ENCODE measurements around the gene ERBB3.
"Not testable (repeated sequence)": the region's sequence is repeated elsewhere in the genome, so short reads cannot be mapped to it uniquely, and the experiment has no call there.

Gene ERBB3

GRCh38 chr12:56116267-56117081, 36.5 kb downstream of the ERBB3 start, which contains the start of gene RPL41:
RPL41 (plus strand) TSS chr12:56116633.
- peak; percentile 96 for DNase-seq (ENCODE audit: low read depth)

DNA sequence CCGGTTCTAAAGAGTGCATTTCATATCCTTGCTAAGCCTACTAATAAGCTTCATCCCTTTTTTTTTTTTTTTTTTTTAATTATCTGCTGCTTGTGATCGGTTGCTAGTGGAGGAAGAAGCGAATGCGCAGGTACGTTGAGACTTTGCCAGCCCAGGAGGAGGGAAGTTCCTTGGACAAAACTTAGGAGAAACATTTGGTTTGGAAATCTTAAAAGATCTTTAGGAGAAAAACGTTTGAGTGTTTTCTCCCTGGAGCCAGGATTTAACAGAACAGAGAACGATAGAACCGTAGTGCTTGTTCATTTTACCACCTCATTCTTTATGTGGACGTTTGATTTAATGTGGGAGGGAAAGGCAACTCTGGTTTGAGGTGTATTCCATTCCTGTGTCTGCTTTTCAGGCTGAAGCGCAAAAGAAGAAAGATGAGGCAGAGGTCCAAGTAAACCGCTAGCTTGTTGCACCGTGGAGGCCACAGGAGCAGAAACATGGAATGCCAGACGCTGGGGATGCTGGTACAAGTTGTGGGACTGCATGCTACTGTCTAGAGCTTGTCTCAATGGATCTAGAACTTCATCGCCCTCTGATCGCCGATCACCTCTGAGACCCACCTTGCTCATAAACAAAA, 37.2 kb downstream of the ERBB3 start:
- DNase-seq (ENCODE audit: low read depth) = not testable (repeated sequence)

DNA sequence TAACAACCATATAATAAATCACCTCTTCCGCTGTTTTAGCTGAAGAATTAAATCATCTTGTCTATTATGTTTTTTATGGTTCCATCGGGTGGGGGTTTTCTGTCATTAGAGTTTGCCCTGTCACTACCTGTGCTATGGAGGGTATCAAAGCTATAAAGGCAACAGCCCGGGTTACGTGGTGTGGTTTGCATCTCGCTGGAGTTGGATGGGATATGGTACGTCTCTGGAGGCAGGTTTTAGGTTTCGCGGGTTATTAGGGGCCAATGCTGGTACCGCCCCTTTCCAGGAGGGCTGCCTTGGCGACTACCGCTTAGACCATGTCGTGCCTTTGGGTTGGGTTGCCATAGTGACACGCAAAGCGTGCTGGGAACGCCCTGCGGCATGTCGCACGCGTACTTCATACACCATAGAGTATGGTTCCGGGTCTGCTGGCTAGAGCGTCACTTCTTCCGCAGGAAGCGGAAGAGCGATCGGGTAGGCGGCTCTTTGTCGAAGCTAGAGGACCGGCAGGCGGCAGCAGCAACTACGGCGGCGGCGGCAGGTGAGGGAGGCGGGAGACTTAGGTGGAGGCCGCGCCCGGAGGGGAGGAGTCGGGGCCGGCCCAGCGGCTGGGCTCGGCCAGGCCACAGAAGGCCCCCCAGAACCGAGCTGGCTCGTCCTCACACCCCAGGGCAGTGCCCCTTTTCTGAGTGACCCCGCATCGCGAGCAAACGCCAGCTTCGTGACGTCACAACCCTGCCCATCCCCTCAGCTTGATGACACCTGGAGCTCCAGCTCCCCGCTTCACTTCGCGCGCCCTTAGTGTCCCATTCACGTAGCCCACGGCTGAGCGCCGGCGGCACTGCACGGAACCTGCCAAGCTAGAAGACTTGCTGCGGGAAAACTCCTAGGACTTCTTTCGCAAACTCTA, 38.1 kb downstream of the ERBB3 start, which contains the start of gene ZC3H10:
TSS of gene ZC3H10 (plus strand) at position 489 of the 910 bp plus-strand sequence. CDS start 2,297 bp downstream, outside the sequence.
- DNase-seq (ENCODE audit: low read depth) = peak; percentile 99

GRCh38 chr12:56118688-56119357, 38.9 kb downstream of the ERBB3 start:
- DNase-seq (ENCODE audit: low read depth) = no peak

- peak; percentile 77 for DNase-seq (ENCODE audit: low read depth)
Measured at GRCh38 chr12:56119361-56119796, 39.4 kb downstream of the ERBB3 start.

GRCh38 chr12:56120158-56120846, 40.3 kb downstream of the ERBB3 start:
- DNase-seq (ENCODE audit: low read depth) = no peak

DNA sequence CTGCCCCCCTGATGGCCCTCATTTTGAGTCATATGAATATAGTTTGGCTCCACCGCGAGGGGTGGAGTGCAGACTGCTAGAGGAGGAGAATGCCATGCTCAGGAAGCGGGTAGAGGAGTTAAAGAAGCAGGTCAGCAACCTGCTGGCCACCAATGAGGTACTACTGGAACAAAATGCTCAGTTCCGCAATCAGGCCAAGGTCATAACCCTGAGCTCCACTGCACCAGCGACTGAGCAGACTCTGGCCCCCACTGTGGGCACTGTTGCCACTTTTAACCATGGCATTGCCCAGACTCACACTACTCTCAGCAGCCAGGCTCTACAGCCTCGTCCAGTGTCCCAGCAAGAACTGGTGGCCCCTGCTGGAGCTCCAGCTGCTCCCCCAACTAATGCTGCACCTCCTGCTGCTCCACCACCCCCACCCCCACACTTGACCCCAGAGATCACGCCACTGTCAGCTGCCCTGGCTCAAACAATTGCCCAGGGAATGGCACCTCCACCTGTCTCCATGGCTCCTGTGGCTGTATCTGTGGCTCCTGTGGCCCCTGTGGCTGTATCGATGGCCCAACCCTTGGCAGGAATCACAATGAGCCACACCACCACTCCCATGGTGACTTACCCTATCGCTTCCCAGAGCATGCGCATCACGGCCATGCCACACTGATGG, 41.4 kb downstream of the ERBB3 start:
- no peak for DNase-seq (ENCODE audit: low read depth)

- no peak for DNase-seq (ENCODE audit: low read depth)
Measured at GRCh38 chr12:56122637-56123036, 42.7 kb downstream of the ERBB3 start.

DNA sequence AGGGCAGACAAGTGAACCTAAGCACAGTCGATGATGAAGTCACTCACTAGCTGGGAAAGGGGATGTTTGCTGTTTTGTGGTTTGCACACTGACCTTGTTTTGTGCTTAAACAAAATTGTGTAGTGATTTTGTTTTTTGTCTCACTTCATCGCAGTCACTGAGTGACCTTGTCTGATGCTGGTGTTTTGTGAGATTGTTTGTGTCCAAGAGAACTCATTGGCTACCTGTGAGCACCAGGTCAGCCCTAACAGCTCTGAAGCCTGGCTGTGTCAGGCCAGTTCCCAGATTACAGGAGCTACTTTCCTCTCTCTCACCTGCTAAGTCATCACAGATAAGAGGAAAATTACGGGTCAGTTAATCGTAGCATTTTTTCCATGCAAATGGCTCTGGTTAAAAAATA, 44.2 kb downstream of the ERBB3 start:
- DNase-seq (ENCODE audit: low read depth) = no peak

GRCh38 chr12:56126732-56127239, 46.8 kb downstream of the ERBB3 start:
- DNase-seq (ENCODE audit: low read depth) = no peak

GRCh38 chr12:56127485-56127887, 47.5 kb downstream of the ERBB3 start:
- DNase-seq (ENCODE audit: low read depth) = no peak

GRCh38 chr12:56127888-56128669, 48.1 kb downstream of the ERBB3 start, which contains the start of gene ESYT1:
ESYT1 (plus strand) TSS chr12:56128267; CDS start chr12:56128320, 53 bp downstream.
- DNase-seq (ENCODE audit: low read depth) = peak; percentile 98

DNA sequence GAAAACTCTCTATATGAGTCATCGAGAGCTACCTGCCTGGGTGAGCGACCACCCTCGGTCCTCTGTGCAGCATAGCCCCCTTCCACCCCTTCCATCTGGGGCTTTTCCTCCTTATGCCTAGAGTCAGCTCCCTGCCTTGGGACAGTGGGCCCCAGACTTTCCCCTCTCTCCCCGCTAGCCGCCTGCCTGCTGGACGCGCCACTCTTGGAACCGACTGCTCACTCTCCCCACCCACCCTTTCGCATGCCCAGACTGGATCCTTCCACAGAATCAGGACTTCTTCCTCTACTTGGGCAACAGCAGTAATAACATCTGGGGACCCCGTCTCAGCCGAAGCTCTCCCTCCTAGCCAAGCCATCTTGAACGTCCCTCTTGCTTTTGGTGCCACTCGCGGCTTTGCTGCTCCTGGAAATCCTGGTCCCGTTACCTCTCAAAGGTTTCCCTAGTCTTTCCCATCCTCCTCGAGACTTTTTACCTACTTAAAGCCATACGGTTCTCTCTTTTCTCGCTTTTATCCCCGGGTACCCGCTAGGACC, 48.8 kb downstream of the ERBB3 start:
- DNase-seq (ENCODE audit: low read depth) = no peak

DNA sequence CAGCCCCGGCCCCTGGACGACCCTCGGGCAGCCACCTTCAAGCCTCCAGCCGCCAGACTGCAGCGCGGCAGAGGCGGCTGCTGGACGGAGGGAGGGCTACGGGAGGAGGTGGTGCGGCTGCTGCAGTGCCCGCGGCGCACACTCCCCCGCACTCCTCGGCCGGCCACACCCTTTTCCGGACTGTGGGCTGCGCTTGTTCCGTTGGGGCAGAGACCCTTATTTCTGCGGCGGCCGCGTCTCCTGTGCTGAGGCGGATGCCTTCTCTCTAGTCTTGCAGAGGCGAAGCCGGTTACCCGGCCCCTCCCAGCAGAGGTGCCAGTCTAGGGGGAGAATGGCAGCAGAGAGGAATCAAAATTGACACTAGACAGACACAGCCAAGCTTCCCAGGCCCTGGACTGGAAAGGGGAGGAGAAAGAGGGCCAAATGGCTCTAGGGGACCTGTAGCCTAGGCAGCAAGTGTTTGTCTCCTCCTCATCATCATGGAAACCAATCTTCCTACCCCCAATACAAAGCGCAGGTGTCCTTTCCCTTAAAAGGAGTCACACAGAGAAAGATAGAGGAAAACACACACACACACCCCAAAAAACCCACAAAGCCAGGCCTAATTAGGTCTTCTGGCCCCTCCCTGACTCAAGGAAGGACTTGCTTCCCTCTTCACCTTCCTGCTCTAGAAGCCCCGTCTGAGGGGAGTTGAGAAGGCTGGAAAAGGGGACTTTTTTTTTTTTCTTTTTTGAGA, 49.4 kb downstream of the ERBB3 start:
- DNase-seq (ENCODE audit: low read depth) = no peak

DNA sequence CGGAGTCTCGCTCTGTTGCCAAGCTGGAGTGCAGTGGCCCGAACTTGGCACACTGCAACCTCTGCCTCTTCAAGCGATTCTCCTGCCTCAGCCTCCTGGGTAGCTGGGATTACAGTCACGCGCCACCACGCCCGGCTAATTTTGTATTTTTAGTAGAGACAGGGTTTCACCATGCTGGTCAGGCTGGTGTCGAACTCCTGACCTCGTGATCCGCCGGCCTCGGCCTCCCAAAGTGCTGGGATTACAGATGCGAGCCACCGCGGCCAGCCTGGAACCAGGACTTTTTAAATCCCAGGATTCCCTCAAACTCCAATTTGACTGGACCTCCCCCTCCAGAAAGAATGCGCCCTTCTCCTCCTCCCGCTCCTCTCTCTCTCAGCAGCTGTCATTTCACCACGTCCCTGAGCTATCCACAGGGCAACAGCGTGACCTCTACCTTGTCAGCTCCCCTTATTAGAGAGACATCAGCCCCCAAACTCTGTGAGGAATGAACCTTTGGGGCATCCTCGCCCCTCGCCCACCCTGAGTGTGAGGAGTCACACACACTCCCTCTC, 50.1 kb downstream of the ERBB3 start:
- no peak for DNase-seq (ENCODE audit: low read depth)

DNA sequence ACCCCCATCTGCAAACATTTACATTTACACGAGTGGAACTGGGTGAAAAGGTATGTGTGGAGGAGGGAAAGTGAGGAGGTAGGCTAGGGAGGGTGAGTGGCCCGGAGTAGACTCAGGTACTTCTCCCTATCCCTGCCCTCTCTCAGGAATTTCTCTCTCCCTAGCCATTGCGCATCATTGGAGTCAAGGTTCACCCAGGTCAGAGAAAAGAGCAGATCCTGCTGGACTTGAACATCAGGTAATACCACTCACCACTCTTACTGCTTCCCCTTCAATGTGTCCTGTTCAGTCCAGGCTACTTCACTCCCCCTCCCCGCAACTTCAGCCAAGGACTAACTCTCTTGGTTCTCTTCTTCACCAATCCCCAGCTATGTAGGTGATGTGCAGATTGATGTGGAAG, 50.9 kb downstream of the ERBB3 start:
- no peak for DNase-seq (ENCODE audit: low read depth)

GRCh38 chr12:56134897-56135296, 54.9 kb downstream of the ERBB3 start:
- DNase-seq (ENCODE audit: low read depth) = no peak
